Stimulated activated CD8-positive, alpha-beta memory T cell treated with anti-CD3 and anti-CD28 coated beads, Interleukin-2, amount 100 ng/mL, for 1 hour (primary cell): Measurements from ENCODE around the gene AGAP2.
"Not testable (repeated sequence)": the region's sequence is repeated elsewhere in the genome, so short reads cannot be mapped to it uniquely, and the experiment has no call there.

Experiments
- DNase-seq, 2 donors: peaks; one replicate each; pipeline ENCODE4 v3.0.0-alpha.2; 2020; ENCODE audit warnings: low read depth in 2 of 2

The AGAP2 gene

DNA sequence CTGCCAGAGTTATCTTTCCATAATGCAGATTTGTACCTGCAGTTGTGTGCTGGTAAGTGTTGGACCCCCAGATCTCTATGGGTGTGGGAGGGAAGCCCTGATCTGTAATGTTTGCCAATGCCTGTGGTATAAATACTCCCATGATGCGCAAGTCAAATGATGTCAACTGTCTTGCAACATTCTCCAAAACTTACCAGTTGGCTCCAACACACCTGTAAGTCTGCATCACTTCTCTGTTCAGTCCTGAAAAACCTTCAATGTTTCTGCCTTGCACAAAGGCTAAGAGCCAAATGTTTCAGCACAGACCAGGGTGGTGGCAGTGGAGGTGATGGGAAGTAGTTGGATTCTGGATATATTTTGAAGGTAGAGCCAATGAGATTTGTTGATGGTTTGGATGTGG is 41.5 kb downstream of the AGAP2 start:
- DNase-seq = no peak

GRCh38 chr12:57695770-57696432 is 42.6 kb downstream of the AGAP2 start:
- no peak for DNase-seq

GRCh38 chr12:57694459-57695019 is 44.0 kb downstream of the AGAP2 start:
- no peak for DNase-seq

DNA sequence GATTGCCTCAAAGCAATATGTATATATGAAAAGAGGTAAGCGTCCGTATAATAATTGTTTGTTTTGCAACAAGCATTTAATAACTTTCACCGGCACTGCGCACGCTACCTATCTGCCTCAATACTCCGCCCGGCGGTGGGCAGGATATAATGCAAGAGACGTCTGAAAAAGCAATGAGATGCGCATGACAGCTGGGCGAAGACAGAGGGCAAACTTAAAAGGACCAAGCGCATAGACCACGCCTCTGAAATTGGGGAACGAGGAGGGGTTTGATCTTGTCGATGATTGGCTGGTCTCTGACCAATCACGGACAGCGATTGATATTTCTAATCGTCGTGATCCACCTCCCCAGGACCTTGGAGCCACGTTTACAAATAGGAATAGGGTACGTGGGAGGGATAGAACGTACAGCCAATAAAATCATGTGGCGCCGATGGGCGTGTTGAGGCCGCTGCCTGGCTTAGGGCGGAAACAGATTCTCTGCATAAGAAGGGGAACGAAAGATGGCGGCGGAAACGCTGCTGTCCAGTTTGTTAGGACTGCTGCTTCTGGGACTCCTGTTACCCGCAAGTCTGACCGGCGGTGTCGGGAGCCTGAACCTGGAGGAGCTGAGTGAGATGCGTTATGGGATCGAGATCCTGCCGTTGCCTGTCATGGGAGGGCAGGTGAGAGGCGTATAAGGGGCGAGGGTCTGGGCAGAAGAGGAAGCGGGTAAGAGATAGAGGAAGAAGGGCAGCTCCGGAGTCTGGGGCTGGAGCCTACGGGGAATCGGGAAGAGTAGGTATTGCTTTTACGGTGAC is 44.7 kb downstream of the AGAP2 start, which contains the start of gene OS9:
Gene OS9, plus strand, starts transcription at position 474 of the 800 bp plus-strand sequence. Its CDS starts 30 bp downstream, at position 504.
- peak; percentile 84 to 91 for DNase-seq

- no peak for DNase-seq
Observed at GRCh38 chr12:57693317-57693658, 45.3 kb downstream of the AGAP2 start.

- no peak for DNase-seq
Observed at GRCh38 chr12:57692500-57692899, 46.0 kb downstream of the AGAP2 start.

DNA sequence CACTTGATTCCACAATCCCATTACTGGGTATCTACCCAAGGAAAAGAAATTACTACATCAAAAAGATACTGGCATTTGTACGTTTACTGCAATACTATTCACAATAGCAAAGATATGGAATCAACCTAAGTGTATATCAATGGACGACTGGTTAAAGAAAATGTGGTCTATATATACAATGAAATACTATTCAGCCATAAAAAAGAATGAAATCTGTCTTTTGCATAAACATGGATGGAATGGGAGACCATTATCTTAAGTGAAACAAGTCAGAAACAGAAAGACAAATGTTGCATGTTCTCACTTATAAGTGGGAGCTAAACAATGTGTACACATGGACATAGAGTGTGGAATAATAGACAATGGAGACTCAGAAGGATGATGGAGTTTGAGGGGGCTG is 49.6 kb downstream of the AGAP2 start:
- no peak for DNase-seq

DNA sequence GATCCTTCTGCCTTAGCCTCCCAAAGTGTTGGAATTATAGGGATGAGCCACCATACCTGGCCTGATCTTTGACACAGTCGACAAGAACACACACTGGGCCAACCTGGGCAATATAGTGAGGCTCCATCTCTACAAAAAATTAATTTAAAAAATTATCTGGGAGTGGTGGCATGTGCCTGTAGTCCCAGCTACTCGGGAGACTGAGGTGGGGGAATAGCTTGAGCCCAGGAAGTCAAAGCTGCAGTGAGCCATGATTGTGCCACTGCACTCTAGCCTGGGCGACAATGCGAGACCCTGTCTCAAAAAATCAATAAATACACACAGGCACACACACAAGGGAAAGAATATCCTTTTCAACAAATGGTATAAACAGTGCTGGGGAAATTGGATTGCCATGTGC is 50.7 kb downstream of the AGAP2 start:
- no peak for DNase-seq

- no peak for DNase-seq
Observed at GRCh38 chr12:57679697-57680096, 58.8 kb downstream of the AGAP2 start.

- not testable (repeated sequence) for DNase-seq
Observed at GRCh38 chr12:57677947-57678346, 60.6 kb downstream of the AGAP2 start.

DNA sequence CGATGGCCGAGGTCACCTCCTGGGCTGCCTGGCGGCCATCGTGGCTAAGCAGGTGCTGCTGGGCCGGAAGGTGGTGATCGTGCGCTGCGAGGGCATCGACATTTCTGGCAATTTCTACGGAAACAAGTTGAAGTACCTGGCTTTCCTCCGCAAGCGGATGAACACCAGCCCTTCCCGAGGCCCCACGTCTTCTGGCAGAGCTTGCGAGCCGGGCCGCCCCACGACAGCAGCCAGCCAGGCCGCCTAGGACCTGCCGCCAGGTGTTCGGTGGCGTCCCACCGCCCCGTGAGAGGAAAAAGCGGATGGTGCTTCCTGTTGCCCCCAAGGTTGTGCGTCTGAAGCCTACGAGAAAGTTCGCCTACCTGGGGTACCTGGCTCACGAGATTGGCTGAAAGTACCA is 63.9 kb downstream of the AGAP2 start:
- no peak for DNase-seq
